ENCODE measurements around the gene KDM4C.

GRCh38 chr9:6975198-6975597 is 217.4 kb downstream of the KDM4C start:
- TF ChIP-seq POLR2AphosphoS5 (IDR thresholded peaks at IDR 0.05) (no peak), CTCF (IDR thresholded peaks at IDR 0.05) (no peak), POLR2A (IDR thresholded peaks at IDR 0.05) (no peak)
